Erythroblast (primary cell): Measurements from ENCODE around the gene TMEM108.

Experiments
- DNase-seq, 2 experiments: peaks; one replicate each; lab custom pipeline; 2025; lab: John Stamatoyannopoulos, UW
- GATA1 ChIP-seq: IDR thresholded peaks from 2 replicates; pipeline ENCODE4 v1.6.1; 2011; ENCODE audit warnings: low read depth, mild to moderate bottlenecking, control low read depth, low read length, moderate library complexity
- POLR2A ChIP-seq: IDR thresholded peaks from 2 replicates; pipeline ENCODE4 v1.6.1; 2011; ENCODE audit warnings: mild to moderate bottlenecking, low read length

TMEM108 gene

GRCh38 chr3:133137042-133137996 lies 99.1 kb downstream of the TMEM108 start:
- no peak for DNase-seq
- TF ChIP-seq POLR2A = no peak
- TF ChIP-seq GATA1 = no peak

GRCh38 chr3:133138017-133138416 lies 99.8 kb downstream of the TMEM108 start:
- DNase-seq = no peak
- no peak for TF ChIP-seq POLR2A
- no peak for TF ChIP-seq GATA1

GRCh38 chr3:133152056-133152455 lies 113.9 kb downstream of the TMEM108 start:
- TF ChIP-seq GATA1 (no peak), POLR2A (no peak)
- no peak for DNase-seq

- no peak for DNase-seq
- no peak for TF ChIP-seq GATA1
These were observed 114.6 kb downstream of the TMEM108 start for GRCh38 chr3:133152681-133153220.

- TF ChIP-seq POLR2A (no peak), GATA1 (no peak)
- DNase-seq = no peak
These were observed 115.2 kb downstream of the TMEM108 start for GRCh38 chr3:133153382-133153781.

- DNase-seq = no peak
- no peak for TF ChIP-seq GATA1
- TF ChIP-seq POLR2A = no peak
These were observed 119.5 kb downstream of the TMEM108 start for GRCh38 chr3:133157716-133158115.

- TF ChIP-seq POLR2A (no peak), GATA1 (no peak)
These were observed 120.5 kb downstream of the TMEM108 start for GRCh38 chr3:133158686-133159085.

GRCh38 chr3:133159498-133160475 lies 121.6 kb downstream of the TMEM108 start:
- DNase-seq = peak; percentile 10 to 11
- TF ChIP-seq GATA1 (no peak), POLR2A (no peak)

More at GRCh38 chr3:133158686-133159085, 120.5 kb downstream of the TMEM108 start:
- DNase-seq = no peak

- no peak for TF ChIP-seq POLR2A
- TF ChIP-seq GATA1 = no peak
- no peak for DNase-seq
These were observed 123.5 kb downstream of the TMEM108 start for GRCh38 chr3:133161656-133162055.

GRCh38 chr3:133162265-133162664 lies 124.1 kb downstream of the TMEM108 start:
- TF ChIP-seq POLR2A (no peak), GATA1 (no peak)
- no peak for DNase-seq

GRCh38 chr3:133162670-133163305 lies 124.6 kb downstream of the TMEM108 start:
- DNase-seq = no peak
- TF ChIP-seq POLR2A = no peak
- TF ChIP-seq GATA1 = no peak

- no peak for DNase-seq
- TF ChIP-seq POLR2A (no peak), GATA1 (no peak)
These were observed 129.3 kb downstream of the TMEM108 start for GRCh38 chr3:133167340-133168024.
